ENCODE measurements around the gene MAP7D1. TPM values are rescaled to one million over a fixed set of nuclear protein-coding genes. Genes with fewer than 3 reads are reported as not detected.

Gene MAP7D1
- total and polyA plus RNA-seq, 10 of the 15 experiments (the other 5 are each of a cell fraction or from before 2014, with no cell fraction given): 4.4 to 97.6 (median 24.2) TPM

- TF ChIP-seq KAT2A (conservative IDR thresholded peaks at IDR 0.05; ENCODE audit: control insufficient read depth, low read depth, low read length) (no peak), SPI1 (IDR thresholded peaks at IDR 0.05; ENCODE audit: borderline replicate concordance, insufficient read depth, low read depth, low read length) (no peak), ZNF207 (IDR thresholded peaks at IDR 0.05; ENCODE audit: borderline replicate concordance) (no peak), ZBTB4 (CRISPR knock-in tag; IDR thresholded peaks at IDR 0.05) (no peak), BACH1 (IDR thresholded peaks at IDR 0.05; ENCODE audit: borderline replicate concordance) (no peak), POLR2AphosphoS5 (IDR thresholded peaks at IDR 0.05; ENCODE audit: low read length) (peak; percentile 45; the same call in 1 of the 2 replicates), NR2C1 (IDR thresholded peaks at IDR 0.05) (no peak), RBBP5 (conservative IDR thresholded peaks at IDR 0.05) (no peak), SIN3A (IDR thresholded peaks at IDR 0.05; ENCODE audit: low read depth, low read length) (no peak), EGR1 (IDR thresholded peaks at IDR 0.05; ENCODE audit: borderline replicate concordance in 1 of 2, low read depth in 2 of 2, low read length in 2 of 2) (no peak), CHD2 (IDR thresholded peaks at IDR 0.05; ENCODE audit: borderline replicate concordance, low read depth, low read length) (no peak), SREBF2 (IDR thresholded peaks at IDR 0.05; ENCODE audit: low read length) (no peak), BMI1 (IDR thresholded peaks at IDR 0.05; ENCODE audit: borderline replicate concordance) (no peak), BCL3 (IDR thresholded peaks at IDR 0.05; ENCODE audit: borderline replicate concordance, insufficient read depth, low read depth, low read length, poor library complexity, severe bottlenecking) (no peak), EP300 (IDR thresholded peaks at IDR 0.05; ENCODE audit: borderline replicate concordance in 1 of 2, control insufficient read depth in 1 of 2, low read depth in 2 of 2, low read length in 2 of 2) (no peak)
- TF ChIP-seq, protein P1, sequence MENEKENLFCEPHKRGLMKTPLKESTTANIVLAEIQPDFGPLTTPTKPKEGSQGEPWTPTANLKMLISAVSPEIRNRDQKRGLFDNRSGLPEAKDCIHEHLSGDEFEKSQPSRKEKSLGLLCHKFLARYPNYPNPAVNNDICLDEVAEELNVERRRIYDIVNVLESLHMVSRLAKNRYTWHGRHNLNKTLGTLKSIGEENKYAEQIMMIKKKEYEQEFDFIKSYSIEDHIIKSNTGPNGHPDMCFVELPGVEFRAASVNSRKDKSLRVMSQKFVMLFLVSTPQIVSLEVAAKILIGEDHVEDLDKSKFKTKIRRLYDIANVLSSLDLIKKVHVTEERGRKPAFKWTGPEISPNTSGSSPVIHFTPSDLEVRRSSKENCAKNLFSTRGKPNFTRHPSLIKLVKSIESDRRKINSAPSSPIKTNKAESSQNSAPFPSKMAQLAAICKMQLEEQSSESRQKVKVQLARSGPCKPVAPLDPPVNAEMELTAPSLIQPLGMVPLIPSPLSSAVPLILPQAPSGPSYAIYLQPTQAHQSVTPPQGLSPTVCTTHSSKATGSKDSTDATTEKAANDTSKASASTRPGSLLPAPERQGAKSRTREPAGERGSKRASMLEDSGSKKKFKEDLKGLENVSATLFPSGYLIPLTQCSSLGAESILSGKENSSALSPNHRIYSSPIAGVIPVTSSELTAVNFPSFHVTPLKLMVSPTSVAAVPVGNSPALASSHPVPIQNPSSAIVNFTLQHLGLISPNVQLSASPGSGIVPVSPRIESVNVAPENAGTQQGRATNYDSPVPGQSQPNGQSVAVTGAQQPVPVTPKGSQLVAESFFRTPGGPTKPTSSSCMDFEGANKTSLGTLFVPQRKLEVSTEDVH (IDR thresholded peaks at IDR 0.05; ENCODE audit: low read depth, partially characterized antibody): no peak
- TF ChIP-seq, protein P2, sequence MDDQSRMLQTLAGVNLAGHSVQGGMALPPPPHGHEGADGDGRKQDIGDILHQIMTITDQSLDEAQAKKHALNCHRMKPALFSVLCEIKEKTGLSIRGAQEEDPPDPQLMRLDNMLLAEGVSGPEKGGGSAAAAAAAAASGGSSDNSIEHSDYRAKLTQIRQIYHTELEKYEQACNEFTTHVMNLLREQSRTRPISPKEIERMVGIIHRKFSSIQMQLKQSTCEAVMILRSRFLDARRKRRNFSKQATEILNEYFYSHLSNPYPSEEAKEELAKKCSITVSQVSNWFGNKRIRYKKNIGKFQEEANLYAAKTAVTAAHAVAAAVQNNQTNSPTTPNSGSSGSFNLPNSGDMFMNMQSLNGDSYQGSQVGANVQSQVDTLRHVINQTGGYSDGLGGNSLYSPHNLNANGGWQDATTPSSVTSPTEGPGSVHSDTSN (IDR thresholded peaks at IDR 0.05; ENCODE audit: insufficient replicate concordance, low read depth, low read length): no peak
- TF ChIP-seq, protein P3, sequence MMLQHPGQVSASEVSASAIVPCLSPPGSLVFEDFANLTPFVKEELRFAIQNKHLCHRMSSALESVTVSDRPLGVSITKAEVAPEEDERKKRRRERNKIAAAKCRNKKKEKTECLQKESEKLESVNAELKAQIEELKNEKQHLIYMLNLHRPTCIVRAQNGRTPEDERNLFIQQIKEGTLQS (IDR thresholded peaks at IDR 0.05; ENCODE audit: borderline replicate concordance, extremely low read depth, low read depth, low read length): no peak
Measured at GRCh38 chr1:36223381-36223995, 67.5 kb downstream of the MAP7D1 start (continued).
